K562 (cell line): ENCODE results near the gene CBX1. TPM values are rescaled to one million over a fixed set of nuclear protein-coding genes. Genes with fewer than 3 reads are reported as not detected.

Experiments used
- AFF1 ChIP-seq, 2 experiments: fragments of 450-650 bp; IDR thresholded peaks; 2 replicates each; pipeline ENCODE4 v1.6.1; 2018; ENCODE audit warnings: mild to moderate bottlenecking in 2 of 2, low read depth in 1 of 2; ENCODE audit not compliant: partially characterized antibody in 2 of 2
- BMI1 ChIP-seq: fragments of 150-350 bp; IDR thresholded peaks from 2 replicates; pipeline ENCODE4 v1.6.1; 2014; ENCODE audit warnings: low read length
- C11orf30 ChIP-seq: fragments of 450-650 bp; IDR thresholded peaks from 2 replicates; pipeline ENCODE4 v1.6.1; 2016; ENCODE audit warnings: low read depth, mild to moderate bottlenecking
- CTCFL ChIP-seq: IDR thresholded peaks from 2 replicates; pipeline ENCODE4 v1.6.1; 2011; ENCODE audit warnings: borderline replicate concordance, low read depth, mild to moderate bottlenecking, moderate library complexity, low read length; ENCODE audit not compliant: insufficient read depth, poor library complexity, severe bottlenecking
- CXXC5 ChIP-seq: fragments of 250-450 bp; sonication (Bioruptor Pico); IDR thresholded peaks from 2 replicates; pipeline ENCODE4 v1.8.0; 2022; ENCODE audit warnings: inconsistent platforms, mild to moderate bottlenecking, moderate library complexity
- EP400 ChIP-seq: fragments of 450-650 bp; IDR thresholded peaks from 2 replicates; pipeline ENCODE4 v1.6.1; 2017; ENCODE audit warnings: antibody characterized with exemption, mild to moderate bottlenecking, moderate library complexity
- EZH2 ChIP-seq: IDR thresholded peaks from 2 replicates; pipeline ENCODE4 v1.6.1; 2012; ENCODE audit warnings: low read depth, mild to moderate bottlenecking, inconsistent platforms, low read length, borderline replicate concordance
- IRF9 ChIP-seq: fragments of 450-650 bp; IDR thresholded peaks from 2 replicates; pipeline ENCODE4 v1.6.1; 2016; ENCODE audit warnings: missing biosample characterization, missing genetic modification characterization
- KLF10 ChIP-seq: fragments of 250-450 bp; sonication (Bioruptor Pico); IDR thresholded peaks from 2 replicates; pipeline ENCODE4 v1.6.1; 2021; ENCODE audit warnings: matching md5 sums
- PKNOX1 ChIP-seq: fragments of 450-650 bp; IDR thresholded peaks from 2 replicates; pipeline ENCODE4 v1.6.1; 2016
- RBFOX2 ChIP-seq: fragments of 200-400 bp; formaldehyde crosslinking; IDR thresholded peaks from 2 replicates; pipeline ENCODE4 v1.6.1; 2017; ENCODE audit warnings: low read depth, mild to moderate bottlenecking, low read length, moderate library complexity
- RBM34 ChIP-seq: fragments of 200-400 bp; formaldehyde crosslinking; IDR thresholded peaks from 2 replicates; pipeline ENCODE4 v1.6.1; 2018; ENCODE audit warnings: low read length, borderline replicate concordance; ENCODE audit not compliant: insufficient read depth
- RFX1 ChIP-seq: fragments of 450-650 bp; IDR thresholded peaks from 2 replicates; pipeline ENCODE4 v1.6.1; 2016; ENCODE audit warnings: mild to moderate bottlenecking, moderate library complexity
- SNIP1 ChIP-seq: fragments of 450-650 bp; IDR thresholded peaks from 2 replicates; pipeline ENCODE4 v1.7.1; 2017; ENCODE audit warnings: low read depth, mild to moderate bottlenecking
- SOX6 ChIP-seq: fragments of 450-650 bp; IDR thresholded peaks from 2 replicates; pipeline ENCODE4 v1.6.1; 2014; ENCODE audit warnings: mild to moderate bottlenecking
- XRCC3 ChIP-seq: fragments of 450-650 bp; IDR thresholded peaks from 2 replicates; pipeline ENCODE4 v1.6.1; 2017; ENCODE audit warnings: mild to moderate bottlenecking, moderate library complexity
- XRCC5 ChIP-seq: fragments of 200-400 bp; formaldehyde crosslinking; IDR thresholded peaks from 2 replicates; pipeline ENCODE4 v1.6.1; 2017; ENCODE audit warnings: low read depth, mild to moderate bottlenecking, low read length
- ZBTB17 ChIP-seq: fragments of 450-650 bp; formaldehyde crosslinking; IDR thresholded peaks from 2 replicates; pipeline ENCODE4 v1.4.0; 2020; ENCODE audit warnings: mild to moderate bottlenecking
- ZEB2 ChIP-seq: fragments of 450-650 bp; IDR thresholded peaks from 2 replicates; pipeline ENCODE4 v1.6.1; 2016
- ZNF24 ChIP-seq: fragments of 450-650 bp; IDR thresholded peaks from 2 replicates; pipeline ENCODE4 v1.6.1; 2016
- ZNF507 ChIP-seq: conservative IDR thresholded peaks from 2 replicates; pipeline ENCODE4 v1.6.1; 2017; ENCODE audit warnings: missing genetic modification characterization, missing compliant biosample characterization
- polyA plus RNA-seq, 8 experiments: library from polyadenylated mRNA; depleted of rRNA in 4 of 8; stranded (reverse) in 5 of 8; unstranded in 3 of 8; fragments of >200 nt; fragmentation: Nextera tagmentation in 2 of 8; fragmentation: Illumina TruSeq in 1 of 8; extraction: Ambion mirVana in 2 of 8; extraction: Trizol in 1 of 8; gene quantifications; 2 replicates each; pipeline versions ENCODE4 v1.2.1 to v1.2.3, GENCODE V29; 2011 to 2014; ENCODE audit warnings: inconsistent platforms in 1 of 8, missing spikeins in 1 of 8
- total RNA-seq, 7 experiments: library from RNA; depleted of rRNA in 6 of 7; stranded (reverse); fragments of >200 nt in 6 of 7; fragmentation: Illumina TruSeq in 2 of 7; extraction: Trizol in 2 of 7; gene quantifications; 2 replicates each; pipeline versions ENCODE4 v1.2.1 to v1.2.3, GENCODE V29; 2011 to 2021; ENCODE audit warnings: low replicate concordance in 1 of 7

The CBX1 gene
- total and polyA plus RNA-seq, 9 of the 15 experiments (the other 6 are each of a cell fraction or from before 2014, with no cell fraction given) = 10.6 to 95.7 (median 52.7) TPM

GRCh38 chr17:48148854-48149786 lies 47.8 kb upstream of the CBX1 start (continued):
- TF ChIP-seq AFF1 (IDR thresholded peaks at IDR 0.05; ENCODE audit: low read depth in 1 of 2, partially characterized antibody in 2 of 2) (peak in 1 of 2 experiments; percentile 40), XRCC5 (no peak), EP400 (peak; percentile 44; the same call in 1 of the 2 replicates), KLF10 (CRISPR knock-in tag) (no peak), CTCFL (peak; percentile 56), PKNOX1 (peak; percentile 64), ZBTB17 (CRISPR knock-in tag) (no peak), XRCC3 (no peak), ZNF24 (peak; percentile 87), C11orf30 (peak; percentile 12; the same call in 1 of the 2 replicates), RFX1 (peak; percentile 99), BMI1 (peak; percentile 91; the same call in 1 of the 2 replicates), IRF9 (tag) (no peak), CXXC5 (peak; percentile 65), RBM34 (no peak), ZNF507 (tag) (no peak), SNIP1 (no peak), SOX6 (peak; percentile 20; the same call in 1 of the 2 replicates), EZH2 (no peak), RBFOX2 (0 out of 2 replicates have a peak, but pooled peaks have one; percentile 35), ZEB2 (peak; percentile 41; the same call in 1 of the 2 replicates)
